Colonic mucosa (tissue), 4 donors: ENCODE results near the gene SIPA1L3. TPM values are rescaled to one million over a fixed set of nuclear protein-coding genes. Genes with fewer than 3 reads are reported as not detected.
"Not testable (repeated sequence)": the region's sequence is repeated elsewhere in the genome, so short reads cannot be mapped to it uniquely, and the experiment has no call there.

Experiments used
- DNase-seq: peaks from one replicate; pipeline ENCODE4 v3.0.0-alpha.2; 2020
- H3K27ac ChIP-seq: fragments of 200-600 bp; one replicate; pipeline ENCODE4 v1.8.0; 2021
- H3K27me3 ChIP-seq: fragments of 200-600 bp; one replicate; pipeline ENCODE4 v1.8.0; 2021
- H3K36me3 ChIP-seq: fragments of 200-600 bp; one replicate; pipeline ENCODE4 v1.8.0; 2021
- H3K4me1 ChIP-seq: fragments of 200-600 bp; one replicate; pipeline ENCODE4 v1.8.0; 2021; ENCODE audit warnings: mild to moderate bottlenecking
- H3K4me3 ChIP-seq: fragments of 200-600 bp; one replicate; pipeline ENCODE4 v1.8.0; 2021
- H3K9ac ChIP-seq, 2 donors: one replicate each; pipeline ENCODE4 v1.7.0; 2013; ENCODE audit warnings: control low read depth in 2 of 2, low read depth in 2 of 2, low read length in 2 of 2
- H3K9me3 ChIP-seq: fragments of 200-600 bp; one replicate; pipeline ENCODE4 v1.8.0; 2021
- CTCF ChIP-seq: fragments of 200-600 bp; IDR thresholded peaks from one replicate; pipeline ENCODE4 v1.8.0; 2022; ENCODE audit warnings: antibody characterized with exemption, mild to moderate bottlenecking
- intact Hi-C: fragments of 100-400 bp; cut with DNase I; formaldehyde crosslinking; loops from one replicate; pipeline ENCODE4 v1.14.1; 2022
- total RNA-seq, 2 donors: library from RNA; stranded (reverse); fragmentation: NEBNext Ultra II Directional in 1 of 2; extraction: Animal tissue kit (Norgen Biotek cat#: 25700) in 1 of 2; gene quantifications; one replicate each; pipeline ENCODE4 v1.2.1, GENCODE V29; 2021
- donor health status: healthy.
- donor health status: DM: no; HTN: no; CAD: no.
- donor health status: DM: no; HTN: no; CAD: no.

SIPA1L3 gene
- total RNA-seq, 2 donors from 2014 or later: 98.6 to 113 TPM

GRCh38 chr19:38227287-38228004 lies 320.4 kb downstream of the SIPA1L3 start:
- Histone ChIP-seq H3K27me3 (peaks cover 60% of the 10 kb centered on the region), H3K36me3 (no peaks in the 10 kb centered on the region), H3K4me3 (no peak overlapping the region), H3K9me3 (no peaks in the 10 kb centered on the region), H3K27ac (no peak overlapping the region), H3K4me1 (peaks cover 9% of the 10 kb centered on the region), H3K9ac (no peak overlapping the region)
- intact Hi-C loops: no loop called here
- DNase-seq: no peak
- TF ChIP-seq CTCF: no peak

DNA sequence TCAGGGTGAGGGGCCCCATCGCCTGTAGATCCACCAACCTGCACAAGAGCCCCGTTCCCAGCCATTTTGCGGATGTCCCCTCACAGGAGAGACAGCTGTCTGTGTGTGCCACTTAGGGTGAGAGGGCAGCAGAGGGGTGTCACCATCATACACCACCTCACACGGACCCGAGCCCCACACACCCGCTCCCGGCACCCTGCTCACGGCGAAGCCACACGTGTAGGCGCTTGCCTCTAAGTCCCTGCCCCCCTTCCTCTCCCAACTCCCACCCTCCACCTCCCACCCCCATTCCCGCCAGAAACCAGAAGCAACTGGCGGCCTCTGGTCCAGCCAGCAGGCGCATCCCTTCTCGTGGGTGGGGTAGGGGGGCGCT lies 321.0 kb downstream of the SIPA1L3 start:
- Histone ChIP-seq H3K9ac (no peak overlapping the region), H3K4me3 (no peak overlapping the region), H3K36me3 (no peaks in the 10 kb centered on the region), H3K4me1 (peaks cover 9% of the 10 kb centered on the region), H3K27me3 (peaks cover 55% of the 10 kb centered on the region), H3K9me3 (no peaks in the 10 kb centered on the region), H3K27ac (no peak overlapping the region)
- TF ChIP-seq CTCF: no peak
- no peak for DNase-seq
- intact Hi-C loops: no loop called here

DNA sequence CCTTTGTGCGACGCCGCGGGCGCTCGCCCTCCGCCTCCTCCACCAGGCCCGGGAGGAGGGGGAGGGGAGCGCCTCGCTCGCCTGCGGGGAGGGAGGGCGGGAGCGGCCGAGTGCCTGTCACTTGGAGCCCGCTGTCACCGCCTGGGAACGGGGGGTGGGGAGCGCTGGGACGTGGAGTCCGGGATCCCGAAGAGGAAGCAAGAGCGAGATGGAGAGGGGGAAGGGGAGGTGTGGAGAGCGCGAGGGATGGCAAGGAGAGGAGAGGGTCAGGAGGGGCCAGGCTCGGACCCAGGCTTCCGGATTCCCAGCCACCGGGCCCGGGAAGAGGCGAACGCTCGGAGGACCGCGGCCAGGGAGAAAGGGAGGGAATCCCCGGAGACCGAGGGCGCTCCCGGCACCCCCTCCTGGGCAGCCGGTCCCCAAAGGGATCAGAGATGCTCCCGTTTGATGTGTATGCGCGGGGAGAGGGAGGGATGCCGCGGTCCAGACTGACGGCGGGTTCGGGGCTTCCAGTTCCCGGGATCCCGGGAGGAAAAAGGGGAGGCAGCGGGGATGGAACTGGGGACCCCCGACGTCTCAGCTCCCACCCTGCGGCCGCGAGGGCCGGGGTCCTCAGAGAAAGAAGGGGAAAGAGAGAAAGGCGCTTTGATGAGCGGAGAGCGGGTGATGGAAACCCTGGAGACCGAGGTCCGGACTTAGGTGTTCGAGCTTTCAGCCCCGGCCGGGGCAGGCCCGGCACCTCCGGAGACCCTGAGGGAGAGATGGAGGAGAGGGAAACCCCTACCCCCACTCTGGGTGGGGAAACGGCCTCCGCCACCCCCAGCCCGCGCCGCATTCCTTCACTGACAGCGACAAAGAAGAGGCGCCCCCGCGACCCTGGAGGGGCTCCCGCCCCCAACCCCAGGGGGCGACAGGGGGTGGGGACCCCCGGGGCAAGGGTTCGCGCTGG lies 321.8 kb downstream of the SIPA1L3 start:
- H3K36me3 ChIP-seq: no peaks in the 10 kb centered on the region
- no peaks in the 10 kb centered on the region for H3K9me3 ChIP-seq
- intact Hi-C loops: no loop called here
- no peak for DNase-seq
- TF ChIP-seq CTCF: no peak
- H3K9ac ChIP-seq: no peak overlapping the region
- peaks cover 47% of the 10 kb centered on the region for H3K27me3 ChIP-seq
- H3K4me1 ChIP-seq: peaks cover 9% of the 10 kb centered on the region
- no peak overlapping the region for H3K27ac ChIP-seq
- no peak overlapping the region for H3K4me3 ChIP-seq

- DNase-seq: no peak
- Histone ChIP-seq H3K4me1 (peaks cover 9% of the 10 kb centered on the region), H3K4me3 (no peak overlapping the region), H3K9me3 (no peaks in the 10 kb centered on the region), H3K36me3 (no peaks in the 10 kb centered on the region), H3K27ac (no peak overlapping the region), H3K27me3 (peaks cover 42% of the 10 kb centered on the region), H3K9ac (no peak overlapping the region)
- intact Hi-C loops: no loop called here
- no peak for TF ChIP-seq CTCF
Observed at GRCh38 chr19:38229585-38230073, 322.6 kb downstream of the SIPA1L3 start.

GRCh38 chr19:38230506-38231133 lies 323.6 kb downstream of the SIPA1L3 start:
- H3K9ac ChIP-seq, H3K36me3 ChIP-seq, intact Hi-C loops, DNase-seq, H3K27ac ChIP-seq, H3K9me3 ChIP-seq, H3K4me1 ChIP-seq, H3K4me3 ChIP-seq: not testable (repeated sequence)
- H3K27me3 ChIP-seq: peaks cover 33% of the 10 kb centered on the region
